HG03064 (cell line): ENCODE results near the gene ZNF777.
A peak's percentile ranks its signal among the peaks of the same experiment; 100 is the strongest.
"Not testable (repeated sequence)": the region's sequence is repeated elsewhere in the genome, so short reads cannot be mapped to it uniquely, and the experiment has no call there.

ENCODE experiments used
- ATAC-seq: cut with Tn5 transposase; IDR thresholded peaks from one replicate; pipeline ENCODE4 v1.9.1; 2021; ENCODE audit warnings: low read depth; ENCODE audit not compliant: unreplicated experiment

The ZNF777 gene

DNA sequence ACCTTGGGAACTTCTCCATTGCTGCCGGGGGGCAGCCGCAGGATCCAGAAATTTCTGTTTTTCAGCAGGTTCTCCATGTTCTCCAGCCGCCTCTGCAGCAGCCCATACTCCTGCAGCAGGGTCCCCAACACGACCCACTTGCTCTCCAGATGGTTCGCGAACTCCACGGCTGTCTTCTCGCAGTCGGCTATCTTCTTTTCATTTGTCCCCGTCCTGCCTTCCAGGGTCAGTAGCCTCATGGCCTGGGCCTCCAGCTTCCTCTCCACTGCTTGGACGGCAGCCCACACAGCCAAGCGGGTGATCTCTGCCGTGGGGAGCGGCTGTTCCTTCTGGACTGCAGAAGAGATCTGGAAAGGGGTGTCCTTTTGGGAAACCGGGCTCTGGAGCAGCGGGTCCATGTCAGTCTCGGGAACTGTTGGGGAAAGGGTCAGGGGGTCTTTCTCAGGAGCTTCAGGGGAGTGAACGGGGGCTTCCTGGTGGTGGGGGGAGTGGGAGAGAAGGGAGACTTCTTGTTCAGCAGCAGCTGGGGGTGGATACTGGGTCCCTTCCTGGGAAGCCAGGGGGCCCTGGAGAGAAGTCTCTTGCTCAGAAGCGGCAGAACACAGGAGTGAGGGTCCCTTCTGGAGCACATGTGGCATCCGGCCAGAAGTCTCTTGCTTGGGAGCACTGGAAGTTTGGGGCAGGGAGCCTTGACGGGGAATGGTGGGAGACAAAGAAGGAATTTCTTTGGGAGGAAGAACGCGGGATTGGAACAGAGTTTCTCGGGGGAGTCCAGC, 5.5 kb downstream of the ZNF777 start:
- no peak for ATAC-seq

- ATAC-seq: no peak
Observed at GRCh38 chr7:149454750-149455149, 6.1 kb downstream of the ZNF777 start.

DNA sequence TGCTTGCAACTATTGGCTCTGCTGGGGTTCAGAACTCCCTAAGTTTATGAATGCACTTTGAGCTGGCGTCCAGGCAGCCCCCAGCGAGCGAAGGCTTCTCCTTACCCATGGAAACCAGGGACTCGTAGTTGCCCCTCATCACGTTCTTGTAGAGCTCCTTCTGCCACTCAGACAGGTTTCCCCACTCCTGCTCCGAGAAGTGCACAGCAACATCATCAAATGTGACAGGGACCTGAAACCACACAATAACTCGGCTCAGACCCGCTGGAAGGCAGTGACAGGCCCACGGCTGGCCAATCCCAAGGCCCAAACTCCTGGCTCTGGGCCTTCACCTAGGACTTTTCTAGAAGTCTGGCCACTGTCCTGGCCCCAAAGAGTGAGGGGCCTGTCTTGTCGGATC, 6.9 kb downstream of the ZNF777 start:
- no peak for ATAC-seq

GRCh38 chr7:149450821-149451220, 10.0 kb downstream of the ZNF777 start:
- no peak for ATAC-seq

DNA sequence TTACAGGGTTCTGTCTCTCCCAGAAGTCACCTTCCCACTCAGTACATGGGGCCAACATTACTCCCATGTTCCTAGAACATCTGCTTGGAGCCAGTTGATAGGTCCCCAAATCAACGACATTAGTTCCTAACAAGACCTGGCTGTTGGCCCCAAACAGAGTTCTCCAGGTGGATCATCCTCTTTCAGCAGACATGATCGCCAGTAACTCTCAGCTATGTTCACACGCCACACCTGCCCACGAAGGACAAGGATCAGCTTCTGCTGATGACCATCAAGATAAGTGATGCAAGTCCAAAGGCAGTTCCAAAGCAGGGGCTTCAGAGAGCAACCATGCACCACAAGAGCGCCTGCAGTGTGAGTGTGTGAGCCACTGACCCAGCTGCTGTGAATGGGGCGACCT, 11.0 kb downstream of the ZNF777 start:
- ATAC-seq: no peak

- no peak for ATAC-seq
Observed at GRCh38 chr7:149448961-149449360, 11.9 kb downstream of the ZNF777 start.

DNA sequence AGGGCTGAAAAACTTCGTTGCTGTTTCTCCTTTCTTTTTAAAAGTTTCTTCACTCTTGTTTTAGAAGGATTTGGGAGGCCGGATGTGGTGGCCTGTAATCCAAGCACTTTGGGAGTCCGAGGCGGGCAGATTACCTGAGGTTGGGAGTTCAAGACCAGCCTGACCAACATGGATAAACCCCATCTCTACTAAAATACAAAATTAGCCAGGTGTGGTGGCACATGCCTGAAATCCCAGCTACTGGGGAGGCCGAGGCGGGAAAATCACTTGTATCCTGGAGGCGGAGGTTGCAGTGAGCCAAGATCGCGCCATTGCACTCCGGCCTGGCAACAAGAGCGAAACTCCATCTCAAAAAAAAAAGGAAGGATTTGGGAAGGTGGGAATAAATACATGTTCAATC, 14.8 kb downstream of the ZNF777 start:
- not testable (repeated sequence) for ATAC-seq

- ATAC-seq: no peak
Observed at GRCh38 chr7:149444287-149444686, 16.6 kb downstream of the ZNF777 start.

GRCh38 chr7:149443523-149443922, 17.3 kb downstream of the ZNF777 start:
- no peak for ATAC-seq

DNA sequence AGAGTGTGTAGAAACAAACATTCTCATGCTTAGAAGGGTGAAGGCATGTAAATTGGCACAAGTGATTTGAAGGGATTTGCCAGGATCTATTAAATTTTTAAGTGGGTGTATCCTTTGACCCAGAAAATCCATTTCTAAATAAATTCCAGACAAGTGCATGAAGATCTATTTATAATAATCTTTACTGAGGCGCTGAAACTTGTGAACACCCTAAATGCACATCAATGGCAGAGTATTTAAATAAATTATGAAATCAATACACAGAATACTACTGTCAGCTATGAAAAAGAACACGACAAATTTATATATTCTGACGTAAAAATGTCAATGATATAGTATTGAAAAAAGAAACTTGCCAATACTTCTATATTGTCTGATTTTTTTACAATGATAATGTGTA, 17.9 kb downstream of the ZNF777 start:
- ATAC-seq: no peak

GRCh38 chr7:149440222-149440621, 20.6 kb downstream of the ZNF777 start:
- ATAC-seq: no peak

GRCh38 chr7:149436358-149436757, 24.5 kb downstream of the ZNF777 start:
- no peak for ATAC-seq

DNA sequence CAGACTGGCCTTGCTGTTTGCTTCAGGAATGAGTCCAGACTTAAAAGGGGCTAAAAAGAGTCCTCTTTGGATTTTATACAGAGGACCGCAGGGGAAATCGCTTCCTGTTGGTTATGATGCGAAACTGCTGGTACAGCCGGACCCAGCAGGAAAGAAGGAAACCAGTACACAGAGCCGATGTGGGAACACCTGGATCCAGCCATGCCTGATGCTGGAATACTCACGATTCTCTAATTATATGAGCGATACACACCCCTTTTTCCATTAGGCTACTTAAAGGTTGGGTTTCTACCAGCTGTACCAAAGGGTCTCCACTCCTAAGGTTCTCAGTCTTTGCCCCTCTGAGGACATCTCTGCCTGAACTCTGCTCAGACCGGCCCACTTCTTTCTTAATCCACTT, 27.7 kb downstream of the ZNF777 start:
- no peak for ATAC-seq

GRCh38 chr7:149432121-149432691, 28.7 kb downstream of the ZNF777 start:
- no peak for ATAC-seq

GRCh38 chr7:149431486-149432120, 29.3 kb downstream of the ZNF777 start:
- no peak for ATAC-seq

DNA sequence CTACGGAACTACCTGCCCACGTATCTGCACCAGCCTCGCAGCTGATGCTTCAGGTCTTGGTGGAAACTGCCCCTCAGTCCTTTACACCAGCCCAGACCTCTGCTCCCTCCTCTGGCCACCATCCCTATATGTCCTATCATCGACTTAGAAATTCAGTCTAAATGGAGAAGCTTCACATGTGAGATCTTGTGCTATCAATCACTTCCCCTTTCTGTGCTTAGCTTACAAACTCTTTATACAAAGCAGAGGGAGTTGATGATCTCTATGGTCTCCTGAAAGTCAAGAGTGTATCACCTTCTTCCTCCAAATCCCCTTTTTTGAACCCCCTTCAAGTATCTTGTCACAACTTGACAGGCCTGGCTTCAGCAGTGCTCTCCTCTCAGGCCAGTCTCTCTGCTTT, 30.7 kb downstream of the ZNF777 start:
- ATAC-seq: no peak

DNA sequence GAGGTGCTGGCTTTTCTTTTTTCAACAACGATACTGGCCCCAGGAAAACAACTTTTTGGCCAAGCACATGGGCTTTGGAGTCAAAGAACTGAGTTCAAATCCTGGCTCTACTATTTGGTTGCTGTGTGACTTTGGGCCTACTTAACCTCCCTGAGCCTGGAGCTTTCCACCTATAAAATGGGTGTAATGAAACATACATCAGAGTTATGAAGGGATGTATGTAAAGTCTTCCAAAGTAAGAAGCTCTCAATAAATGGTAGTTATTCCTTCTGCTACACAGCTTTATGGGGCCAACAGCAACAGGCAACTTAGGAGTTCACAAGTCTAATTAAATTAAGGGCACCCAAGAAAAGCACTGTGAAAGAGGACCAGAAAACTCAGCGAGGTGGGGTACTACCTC, 33.0 kb downstream of the ZNF777 start:
- ATAC-seq: no peak

- ATAC-seq: no peak
Observed at GRCh38 chr7:149427096-149427680, 33.7 kb downstream of the ZNF777 start.

- no peak for ATAC-seq
Observed at GRCh38 chr7:149423449-149424110, 37.3 kb downstream of the ZNF777 start.

- ATAC-seq: peak; percentile 25
Observed at GRCh38 chr7:149422914-149423301, 38.0 kb downstream of the ZNF777 start.
